Measurements from ENCODE around the gene TUNAR.
A peak's percentile ranks its signal among the peaks of the same experiment; 100 is the strongest.

DNA sequence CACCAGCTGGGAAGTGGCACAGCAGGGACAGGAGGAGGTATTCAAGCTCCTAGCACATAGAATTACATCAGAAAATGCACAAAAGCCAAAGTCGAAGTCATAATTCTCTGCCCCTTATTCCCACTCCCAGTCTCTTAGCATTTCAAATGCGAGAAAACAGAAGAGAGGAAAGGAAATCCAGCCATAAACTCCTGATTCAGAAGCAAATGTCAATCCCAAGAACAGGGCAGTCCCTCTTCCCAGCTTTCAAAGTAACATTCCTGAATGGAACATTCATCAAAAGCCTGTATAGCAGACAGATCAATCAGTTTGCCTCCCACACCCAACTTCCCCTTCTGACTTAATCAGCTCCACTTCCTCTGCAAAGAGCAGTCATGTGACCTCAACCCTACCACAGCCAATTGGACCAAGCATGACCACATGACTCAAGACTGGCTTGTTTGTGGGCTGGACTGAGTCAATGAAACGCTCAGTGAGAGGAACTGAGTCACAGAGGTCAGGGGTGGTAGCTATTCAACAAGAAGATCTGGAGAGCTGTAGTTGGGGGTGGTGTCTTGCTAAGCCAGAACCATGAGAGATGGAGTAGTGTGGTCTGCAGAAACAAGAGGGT, 41.4 kb upstream of the TUNAR start:
- TF ChIP-seq CREB1 (IDR thresholded peaks at IDR 0.05; ENCODE audit: low read depth), result no peak
- no peak for TF ChIP-seq EP300 (IDR thresholded peaks at IDR 0.05; ENCODE audit: borderline replicate concordance)
- TF ChIP-seq RAD21 (IDR thresholded peaks at IDR 0.05; ENCODE audit: low read depth), result no peak
- no peak for TF ChIP-seq NFIC (IDR thresholded peaks at IDR 0.05)
- TF ChIP-seq YY1 (IDR thresholded peaks at IDR 0.05; ENCODE audit: low read depth), result no peak
- TF ChIP-seq USF1 (IDR thresholded peaks at IDR 0.05), result 0 out of 2 replicates have a peak, but pooled peaks have one; percentile 33
- no peak for TF ChIP-seq TAF1 (IDR thresholded peaks at IDR 0.05; ENCODE audit: low read depth)
- no peak for TF ChIP-seq TEAD4 (IDR thresholded peaks at IDR 0.05)
- TF ChIP-seq, protein P1, sequence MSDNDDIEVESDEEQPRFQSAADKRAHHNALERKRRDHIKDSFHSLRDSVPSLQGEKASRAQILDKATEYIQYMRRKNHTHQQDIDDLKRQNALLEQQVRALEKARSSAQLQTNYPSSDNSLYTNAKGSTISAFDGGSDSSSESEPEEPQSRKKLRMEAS (IDR thresholded peaks at IDR 0.05), result no peak
- TF ChIP-seq TCF12 (IDR thresholded peaks at IDR 0.05; ENCODE audit: low read depth), result no peak
- TF ChIP-seq FOXM1 (IDR thresholded peaks at IDR 0.05; ENCODE audit: borderline replicate concordance, low read depth), result no peak

All from Ishikawa (cell line).